ENCODE measurements around the gene MRAS. TPM values are rescaled to one million over a fixed set of nuclear protein-coding genes. Genes with fewer than 3 reads are reported as not detected.
"Not testable (repeated sequence)": the region's sequence is repeated elsewhere in the genome, so short reads cannot be mapped to it uniquely, and the experiment has no call there.

MRAS gene
- total RNA-seq, 2 experiments from 2014 or later, result 0.69 to 1.0 TPM

- Mint-ChIP-seq H3K4me1 (no peaks in the 10 kb centered on the region), H3K4me3 (no peak overlapping the region), H3K27ac (no peak overlapping the region), H3K36me3 (no peaks in the 10 kb centered on the region), H3K27me3 (peaks cover 2% of the 10 kb centered on the region), H3K9me3 (no peaks in the 10 kb centered on the region)
- POLR2A ChIA-PET, result no interaction called here
- no peak for DNase-seq
- no peak for ATAC-seq (ENCODE audit: low read depth)
Measured at GRCh38 chr3:138412821-138413551, 64.6 kb downstream of the MRAS start.

- H3K4me1 Mint-ChIP-seq; H3K36me3 Mint-ChIP-seq; DNase-seq; H3K9me3 Mint-ChIP-seq; ATAC-seq (ENCODE audit: low read depth); H3K27me3 Mint-ChIP-seq; H3K27ac Mint-ChIP-seq; POLR2A ChIA-PET; H3K4me3 Mint-ChIP-seq: not testable (repeated sequence)
Measured at GRCh38 chr3:138416236-138416635, 67.9 kb downstream of the MRAS start.

- H3K27ac Mint-ChIP-seq, result no peak overlapping the region
- H3K4me1 Mint-ChIP-seq, result no peaks in the 10 kb centered on the region
- POLR2A ChIA-PET, result no interaction called here
- no peak overlapping the region for H3K4me3 Mint-ChIP-seq
- H3K9me3 Mint-ChIP-seq, result no peaks in the 10 kb centered on the region
- peak; percentile 87 for ATAC-seq (ENCODE audit: low read depth)
- H3K27me3 Mint-ChIP-seq, result no peaks in the 10 kb centered on the region
- peak; percentile 60 for DNase-seq
- H3K36me3 Mint-ChIP-seq, result no peaks in the 10 kb centered on the region
Measured at GRCh38 chr3:138417559-138417982, 69.2 kb downstream of the MRAS start.

DNA sequence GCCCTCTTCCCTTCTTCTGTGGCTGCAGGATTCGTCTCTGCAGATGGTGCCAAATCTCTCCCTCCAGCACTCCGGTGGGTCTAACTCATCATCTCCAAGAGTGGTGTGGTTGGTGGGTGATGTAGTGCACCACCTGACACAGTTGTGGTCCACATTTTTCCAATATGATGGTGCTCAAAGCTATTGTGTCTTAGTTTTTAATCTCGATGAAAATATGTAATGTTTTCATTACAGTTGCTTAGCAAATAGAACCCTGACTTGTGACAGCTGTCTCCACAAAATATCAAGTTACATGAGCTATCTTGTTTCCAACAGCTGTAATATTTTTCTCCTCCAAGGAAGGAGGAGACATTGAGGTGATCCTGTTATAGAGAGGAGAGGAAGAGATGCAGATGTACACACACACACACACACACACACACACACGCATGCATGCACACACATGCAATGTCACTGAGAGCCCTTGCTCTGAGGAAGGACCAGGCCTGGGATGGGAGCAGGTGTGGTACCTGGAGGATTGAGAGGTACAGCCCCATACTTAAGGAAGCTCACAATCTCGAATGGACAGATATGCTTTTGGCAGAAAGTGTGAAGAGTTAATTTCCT is 70.3 kb downstream of the MRAS start:
- H3K9me3 Mint-ChIP-seq, result no peaks in the 10 kb centered on the region
- H3K4me1 Mint-ChIP-seq, result no peaks in the 10 kb centered on the region
- no peaks in the 10 kb centered on the region for H3K27me3 Mint-ChIP-seq
- H3K36me3 Mint-ChIP-seq, result no peaks in the 10 kb centered on the region
- DNase-seq (no peak), ATAC-seq (ENCODE audit: low read depth) (no peak)
- no peak overlapping the region for H3K4me3 Mint-ChIP-seq
- H3K27ac Mint-ChIP-seq, result no peak overlapping the region
- POLR2A ChIA-PET, result no interaction called here

- ATAC-seq (ENCODE audit: low read depth), result no peak
- H3K27me3 Mint-ChIP-seq, result peaks cover 5% of the 10 kb centered on the region
- no peaks in the 10 kb centered on the region for H3K9me3 Mint-ChIP-seq
- no peak overlapping the region for H3K27ac Mint-ChIP-seq
- H3K4me1 Mint-ChIP-seq, result no peaks in the 10 kb centered on the region
- H3K36me3 Mint-ChIP-seq, result no peaks in the 10 kb centered on the region
- no peak overlapping the region for H3K4me3 Mint-ChIP-seq
- POLR2A ChIA-PET, result no interaction called here
- no peak for DNase-seq
Measured at GRCh38 chr3:138423316-138423715, 74.9 kb downstream of the MRAS start.

- no peak overlapping the region for H3K4me3 Mint-ChIP-seq
- H3K9me3 Mint-ChIP-seq, result no peaks in the 10 kb centered on the region
- DNase-seq (no peak), ATAC-seq (ENCODE audit: low read depth) (no peak)
- no peaks in the 10 kb centered on the region for H3K4me1 Mint-ChIP-seq
- H3K27me3 Mint-ChIP-seq, result peaks cover 9% of the 10 kb centered on the region
- no peak overlapping the region for H3K27ac Mint-ChIP-seq
- POLR2A ChIA-PET, result no interaction called here
- H3K36me3 Mint-ChIP-seq, result no peaks in the 10 kb centered on the region
Measured at GRCh38 chr3:138424323-138424722, 75.9 kb downstream of the MRAS start.

DNA sequence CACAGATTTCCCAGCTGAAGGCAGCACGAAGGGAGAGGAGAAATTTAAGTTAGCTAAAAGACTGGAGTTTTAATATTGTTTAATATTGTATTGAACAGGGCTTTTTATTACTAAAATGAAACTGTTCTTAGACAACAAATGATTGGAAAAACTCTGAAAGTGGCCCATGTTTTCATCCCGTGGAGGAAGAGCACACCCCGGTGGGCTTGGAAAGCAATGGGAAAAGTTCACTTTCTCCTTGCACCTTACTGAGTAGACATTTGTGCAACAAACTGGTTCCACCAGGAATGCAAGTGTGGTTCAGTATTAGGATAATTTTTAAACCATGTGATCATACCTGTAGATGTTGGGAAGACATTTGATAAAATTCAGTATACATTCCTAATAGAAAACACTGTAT is 77.8 kb downstream of the MRAS start:
- peaks cover 20% of the 10 kb centered on the region for H3K27me3 Mint-ChIP-seq
- DNase-seq (no peak), ATAC-seq (ENCODE audit: low read depth) (no peak)
- H3K4me1 Mint-ChIP-seq, result no peaks in the 10 kb centered on the region
- POLR2A ChIA-PET, result no interaction called here
- no peak overlapping the region for H3K4me3 Mint-ChIP-seq
- H3K27ac Mint-ChIP-seq, result no peak overlapping the region
- H3K36me3 Mint-ChIP-seq, result no peaks in the 10 kb centered on the region
- no peaks in the 10 kb centered on the region for H3K9me3 Mint-ChIP-seq

GRCh38 chr3:138426754-138427153 is 78.4 kb downstream of the MRAS start:
- H3K4me1 Mint-ChIP-seq; POLR2A ChIA-PET; ATAC-seq (ENCODE audit: low read depth); H3K27ac Mint-ChIP-seq; H3K9me3 Mint-ChIP-seq; H3K4me3 Mint-ChIP-seq; DNase-seq; H3K36me3 Mint-ChIP-seq: not testable (repeated sequence)
- H3K27me3 Mint-ChIP-seq, result peaks cover 25% of the 10 kb centered on the region

DNA sequence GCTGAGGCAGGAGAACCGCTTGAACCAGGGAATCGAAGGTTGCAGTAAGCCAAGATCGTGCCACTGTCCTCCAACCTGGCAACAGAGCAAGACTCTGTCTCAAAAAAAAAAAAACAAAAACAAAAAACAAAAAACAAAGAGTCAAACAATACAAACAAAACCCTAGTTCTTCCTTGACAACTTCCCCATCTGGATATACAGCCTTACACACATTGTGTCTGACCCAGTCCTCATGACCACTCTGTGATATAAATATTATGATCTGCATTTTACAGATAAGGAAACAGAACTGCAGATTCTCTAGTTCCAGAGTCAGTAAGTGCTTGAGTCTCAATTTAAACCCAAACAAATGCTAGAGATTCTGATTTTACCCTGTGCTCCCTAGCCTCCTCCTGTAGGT is 81.3 kb downstream of the MRAS start:
- ATAC-seq (ENCODE audit: low read depth), result no peak
- Mint-ChIP-seq H3K4me1 (peaks cover 8% of the 10 kb centered on the region), H3K27ac (no peak overlapping the region), H3K9me3 (no peaks in the 10 kb centered on the region), H3K36me3 (no peaks in the 10 kb centered on the region), H3K4me3 (no peak overlapping the region), H3K27me3 (peaks cover 47% of the 10 kb centered on the region)
- DNase-seq, result no peak
- POLR2A ChIA-PET, result no interaction called here

DNA sequence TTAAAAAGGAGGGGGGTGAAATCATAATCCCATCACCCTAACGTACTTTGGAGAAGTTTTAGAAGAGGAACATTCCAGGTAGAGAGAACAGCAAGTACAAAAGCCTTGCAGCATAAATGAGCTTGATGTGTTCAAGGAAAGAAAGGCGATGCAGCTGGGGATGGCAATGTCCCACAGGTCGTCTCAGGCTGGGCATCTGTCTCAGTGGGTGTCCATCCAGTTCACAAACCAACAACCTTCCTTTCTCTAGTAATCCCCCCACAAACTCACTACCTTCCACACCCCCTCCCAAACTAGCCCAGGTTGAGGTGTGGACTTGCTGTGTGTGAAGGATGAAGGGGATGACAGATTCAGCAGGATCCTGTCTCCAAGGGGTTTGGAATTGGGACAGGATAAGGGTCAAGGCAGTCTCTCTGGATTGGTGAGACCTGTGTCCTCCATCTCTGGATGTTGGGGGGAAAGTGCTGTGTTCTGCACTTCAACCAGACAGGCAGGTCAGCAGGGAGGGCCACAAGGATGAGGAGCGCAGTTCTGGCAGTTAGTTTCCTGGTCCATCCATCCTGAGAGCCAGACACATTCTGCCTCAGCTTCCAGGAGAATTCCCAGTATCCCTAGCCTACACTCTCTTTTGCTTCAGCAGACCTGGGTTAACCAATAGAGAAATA is 84.3 kb downstream of the MRAS start:
- no peak overlapping the region for H3K4me3 Mint-ChIP-seq
- H3K4me1 Mint-ChIP-seq, result peaks cover 8% of the 10 kb centered on the region
- no peaks in the 10 kb centered on the region for H3K9me3 Mint-ChIP-seq
- H3K27ac Mint-ChIP-seq, result no peak overlapping the region
- peaks cover 65% of the 10 kb centered on the region for H3K27me3 Mint-ChIP-seq
- H3K36me3 Mint-ChIP-seq, result no peaks in the 10 kb centered on the region
- POLR2A ChIA-PET, result no interaction called here
- DNase-seq, result no peak
- ATAC-seq (ENCODE audit: low read depth), result no peak

DNA sequence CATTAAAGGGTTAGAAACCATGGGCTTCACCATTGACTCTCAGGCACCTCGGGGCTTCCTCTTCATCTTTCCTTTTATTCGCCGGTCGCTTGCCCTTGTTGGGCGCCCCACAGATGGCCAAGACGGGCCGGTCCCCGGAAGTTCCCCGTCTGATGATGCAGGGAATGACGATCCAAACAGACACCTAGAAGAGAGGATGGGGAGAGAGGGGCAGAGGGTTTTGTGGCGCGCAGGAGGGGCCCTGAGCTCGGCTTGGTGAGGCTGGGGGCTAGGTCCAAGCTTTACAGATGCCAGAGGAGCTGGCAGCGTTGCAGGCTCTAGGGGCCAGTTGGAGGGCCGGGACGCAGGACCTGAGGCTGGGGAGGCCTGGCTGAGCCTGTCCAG is 85.5 kb downstream of the MRAS start:
- peaks cover 8% of the 10 kb centered on the region for H3K4me1 Mint-ChIP-seq
- H3K27me3 Mint-ChIP-seq, result peaks cover 65% of the 10 kb centered on the region
- H3K27ac Mint-ChIP-seq, result no peak overlapping the region
- POLR2A ChIA-PET, result no interaction called here
- H3K4me3 Mint-ChIP-seq, result peak overlapping the region; percentile 79
- ATAC-seq (ENCODE audit: low read depth) (no peak), DNase-seq (no peak)
- H3K36me3 Mint-ChIP-seq, result no peaks in the 10 kb centered on the region
- H3K9me3 Mint-ChIP-seq, result no peaks in the 10 kb centered on the region

GRCh38 chr3:138434276-138434874 is 86.0 kb downstream of the MRAS start, which contains the start of gene ESYT3:
Gene ESYT3 (plus strand): TSS chr3:138434616. CDS start chr3:138434799, 183 bp downstream.
- H3K4me1 Mint-ChIP-seq, result peaks cover 8% of the 10 kb centered on the region
- peak; percentile 99 for ATAC-seq (ENCODE audit: low read depth)
- DNase-seq, result peak; percentile 81
- no peak within 1 kb of the TSS for H3K27ac Mint-ChIP-seq
- peak within 1 kb of the TSS; percentile 79 for H3K4me3 Mint-ChIP-seq
- no peaks in the 10 kb centered on the region for H3K9me3 Mint-ChIP-seq
- no peaks in the 10 kb centered on the region for H3K36me3 Mint-ChIP-seq
- POLR2A ChIA-PET, result interaction anchor here (1.1 kb wide), 1 partner anchor 247 kb away, joined by 4 read pairs; the partner anchor contains the start of gene ARMC8
- peaks cover 61% of the 10 kb centered on the region for H3K27me3 Mint-ChIP-seq

- Mint-ChIP-seq H3K27ac (no peak overlapping the region), H3K36me3 (no peaks in the 10 kb centered on the region), H3K4me3 (peak overlapping the region; percentile 65), H3K4me1 (peaks cover 8% of the 10 kb centered on the region), H3K9me3 (no peaks in the 10 kb centered on the region), H3K27me3 (peaks cover 56% of the 10 kb centered on the region)
- DNase-seq (no peak), ATAC-seq (ENCODE audit: low read depth) (no peak)
- POLR2A ChIA-PET, result interaction anchor here (1.1 kb wide), 1 partner anchor 248 kb away, joined by 4 read pairs; the partner anchor contains the start of gene ARMC8
Measured at GRCh38 chr3:138434875-138435772, 86.7 kb downstream of the MRAS start.

Data from activated naive CD8-positive, alpha-beta T cell treated with anti-CD3 and anti-CD28 coated beads, Interleukin-2, amount 10 ng/mL, durations not matched to agents 7 days and 5 days (primary cell).